ENCODE measurements around the gene KHDRBS2. TPM values are rescaled to one million over a fixed set of nuclear protein-coding genes. Genes with fewer than 3 reads are reported as not detected.
"Not testable (repeated sequence)": the region's sequence is repeated elsewhere in the genome, so short reads cannot be mapped to it uniquely, and the experiment has no call there.

Gene KHDRBS2
- total RNA-seq, 2 experiments from 2014 or later = not detected

DNA sequence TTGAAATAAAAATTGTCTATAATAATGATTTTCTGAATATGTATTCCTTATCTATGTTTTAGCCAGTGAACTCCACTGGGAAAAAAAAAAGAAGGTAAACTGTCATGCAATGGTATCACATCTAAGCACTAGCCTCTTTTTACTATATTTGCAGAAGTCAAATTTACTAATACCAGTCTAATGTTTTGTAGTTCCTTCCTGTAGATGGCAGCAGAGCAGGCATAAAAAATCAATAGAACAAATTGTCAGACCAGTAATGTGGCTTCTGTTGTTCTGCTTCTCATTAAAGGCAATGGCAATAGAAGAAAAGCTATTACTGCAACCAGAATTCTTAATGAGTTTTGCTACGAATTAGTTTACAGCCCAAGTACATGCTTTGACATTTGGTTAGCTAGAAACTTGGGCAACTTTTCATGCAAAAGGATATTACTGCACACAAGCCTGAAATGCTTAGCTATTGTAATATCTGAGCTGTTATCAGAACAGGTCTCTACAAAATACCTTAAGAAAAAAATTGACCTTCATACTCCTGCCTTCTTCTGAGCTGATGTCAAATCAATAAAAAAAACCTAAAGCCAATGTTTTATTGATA lies 476.9 kb downstream of the KHDRBS2 start:
- no peaks in the 10 kb centered on the region for H3K27me3 Mint-ChIP-seq
- no peak for TF ChIP-seq CTCF (IDR thresholded peaks at IDR 0.05)
- no peaks in the 10 kb centered on the region for H3K4me1 Mint-ChIP-seq (ENCODE audit: low read depth)
- H3K9me3 Mint-ChIP-seq = no peaks in the 10 kb centered on the region
- H3K36me3 Mint-ChIP-seq (ENCODE audit: low read depth) = no peaks in the 10 kb centered on the region
- DNase-seq = no peak
- CTCF ChIA-PET = interaction anchor here (1.2 kb wide), 2 partner anchors 31 to 340 kb away, joined by 3 to 4 read pairs; no protein-coding TSS in a partner anchor
- intact Hi-C loops (cut with micrococcal nuclease) = no loop called here
- no peak for ATAC-seq
- H3K27ac Mint-ChIP-seq = no peak overlapping the region
- POLR2A ChIA-PET = no interaction called here
- no peak overlapping the region for H3K4me3 Mint-ChIP-seq

DNA sequence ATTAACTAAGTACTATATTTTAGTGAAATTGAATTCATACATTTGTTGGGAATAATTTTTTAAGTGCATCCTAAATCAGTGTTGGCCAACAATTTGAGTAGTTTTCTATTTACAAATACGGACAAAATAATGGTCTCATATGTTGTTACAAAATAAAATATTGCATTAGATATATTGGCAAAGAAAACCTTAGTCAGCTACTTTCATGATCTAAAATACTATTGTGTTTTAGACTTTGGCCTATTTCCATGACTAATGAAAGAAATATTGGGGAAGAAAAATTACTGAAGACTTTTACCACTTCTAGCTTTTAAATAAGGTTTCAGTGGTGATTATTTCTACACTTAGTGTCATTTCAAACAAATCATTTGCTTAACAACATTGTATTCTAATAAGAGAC lies 498.0 kb downstream of the KHDRBS2 start:
- TF ChIP-seq CTCF (IDR thresholded peaks at IDR 0.05) = no peak
- no peaks in the 10 kb centered on the region for H3K27me3 Mint-ChIP-seq
- no peaks in the 10 kb centered on the region for H3K36me3 Mint-ChIP-seq (ENCODE audit: low read depth)
- no peak for DNase-seq
- no peak overlapping the region for H3K4me3 Mint-ChIP-seq
- ChIA-PET POLR2A (no interaction called here), CTCF (no interaction called here)
- peaks cover 8% of the 10 kb centered on the region for H3K9me3 Mint-ChIP-seq
- H3K4me1 Mint-ChIP-seq (ENCODE audit: low read depth) = no peaks in the 10 kb centered on the region
- ATAC-seq = no peak
- intact Hi-C loops (cut with micrococcal nuclease) = no loop called here
- no peak overlapping the region for H3K27ac Mint-ChIP-seq

DNA sequence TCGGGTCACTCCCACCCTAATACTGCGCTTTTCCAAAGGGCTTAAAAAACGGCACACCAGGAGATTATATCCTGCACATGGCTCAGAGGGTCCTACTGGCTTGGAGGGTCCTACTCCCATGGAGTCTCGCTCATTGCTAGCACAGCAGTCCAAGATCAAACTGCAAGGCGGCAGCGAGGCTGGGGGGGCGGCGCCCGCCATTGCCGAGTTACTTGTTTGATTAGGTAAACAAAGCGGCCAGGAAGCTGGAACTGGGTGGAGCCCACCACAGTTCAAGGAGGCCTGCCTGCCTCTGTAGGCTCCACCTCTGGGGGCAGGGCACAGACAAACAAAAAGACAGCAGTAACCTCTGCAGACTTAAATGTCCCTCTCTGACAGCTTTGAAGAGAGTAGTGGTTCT lies 516.6 kb downstream of the KHDRBS2 start:
- intact Hi-C loops (cut with micrococcal nuclease); CTCF ChIA-PET; H3K27me3 Mint-ChIP-seq; H3K27ac Mint-ChIP-seq; H3K4me1 Mint-ChIP-seq (ENCODE audit: low read depth); POLR2A ChIA-PET; H3K36me3 Mint-ChIP-seq (ENCODE audit: low read depth); ATAC-seq; DNase-seq; H3K4me3 Mint-ChIP-seq: not testable (repeated sequence)
- peaks cover 14% of the 10 kb centered on the region for H3K9me3 Mint-ChIP-seq

DNA sequence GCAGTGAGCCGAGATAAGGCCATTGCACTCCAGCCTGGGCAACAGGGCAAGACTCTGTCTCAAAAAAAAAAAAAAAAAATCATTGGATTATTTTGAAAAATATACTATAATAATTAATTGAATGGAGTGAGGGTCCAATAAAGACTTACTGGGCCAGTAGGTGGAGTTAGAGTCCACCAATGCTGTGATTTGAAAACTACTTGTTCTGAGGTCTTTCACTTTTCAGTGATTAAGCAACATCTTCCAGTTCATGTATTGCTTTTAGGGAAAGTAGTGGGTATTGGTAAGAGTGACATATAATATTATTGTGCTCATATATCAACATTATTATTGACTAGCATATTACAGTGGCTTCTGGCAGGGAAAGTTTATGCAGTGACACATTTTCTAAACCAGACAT lies 530.3 kb downstream of the KHDRBS2 start:
- H3K27me3 Mint-ChIP-seq = no peaks in the 10 kb centered on the region
- no peaks in the 10 kb centered on the region for H3K36me3 Mint-ChIP-seq (ENCODE audit: low read depth)
- no peak for TF ChIP-seq CTCF (IDR thresholded peaks at IDR 0.05)
- H3K4me3 Mint-ChIP-seq = no peak overlapping the region
- CTCF ChIA-PET = no interaction called here
- ATAC-seq (no peak), DNase-seq (no peak)
- peaks cover 15% of the 10 kb centered on the region for H3K9me3 Mint-ChIP-seq
- no peaks in the 10 kb centered on the region for H3K4me1 Mint-ChIP-seq (ENCODE audit: low read depth)
- intact Hi-C loops (cut with micrococcal nuclease) = no loop called here
- H3K27ac Mint-ChIP-seq = no peak overlapping the region
- POLR2A ChIA-PET = no interaction called here

DNA sequence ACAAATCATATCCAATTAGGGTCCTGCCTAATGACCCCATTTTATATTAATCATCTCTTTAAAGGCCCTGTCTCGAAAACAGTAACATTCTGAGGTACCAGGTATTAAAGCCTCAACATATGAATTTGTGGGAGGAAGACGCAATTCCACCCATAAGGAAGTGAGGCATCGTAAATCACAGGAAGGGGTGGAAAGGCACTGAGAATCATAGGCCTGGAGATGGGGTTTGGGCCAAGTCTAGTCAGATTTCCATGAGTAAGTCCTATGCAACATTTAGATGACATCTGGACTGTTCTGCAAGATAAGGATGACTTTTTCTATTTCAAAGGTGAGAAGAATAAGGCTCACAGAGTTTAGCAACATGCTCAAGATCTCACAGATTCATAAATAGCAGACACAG lies 534.0 kb downstream of the KHDRBS2 start:
- no peak for TF ChIP-seq CTCF (IDR thresholded peaks at IDR 0.05)
- H3K27ac Mint-ChIP-seq = no peak overlapping the region
- H3K4me3 Mint-ChIP-seq = no peak overlapping the region
- intact Hi-C loops (cut with micrococcal nuclease) = no loop called here
- no peaks in the 10 kb centered on the region for H3K4me1 Mint-ChIP-seq (ENCODE audit: low read depth)
- H3K36me3 Mint-ChIP-seq (ENCODE audit: low read depth) = no peaks in the 10 kb centered on the region
- DNase-seq = no peak
- CTCF ChIA-PET = no interaction called here
- ATAC-seq = no peak
- POLR2A ChIA-PET = no interaction called here
- H3K27me3 Mint-ChIP-seq = no peaks in the 10 kb centered on the region
- H3K9me3 Mint-ChIP-seq = peaks cover 17% of the 10 kb centered on the region

DNA sequence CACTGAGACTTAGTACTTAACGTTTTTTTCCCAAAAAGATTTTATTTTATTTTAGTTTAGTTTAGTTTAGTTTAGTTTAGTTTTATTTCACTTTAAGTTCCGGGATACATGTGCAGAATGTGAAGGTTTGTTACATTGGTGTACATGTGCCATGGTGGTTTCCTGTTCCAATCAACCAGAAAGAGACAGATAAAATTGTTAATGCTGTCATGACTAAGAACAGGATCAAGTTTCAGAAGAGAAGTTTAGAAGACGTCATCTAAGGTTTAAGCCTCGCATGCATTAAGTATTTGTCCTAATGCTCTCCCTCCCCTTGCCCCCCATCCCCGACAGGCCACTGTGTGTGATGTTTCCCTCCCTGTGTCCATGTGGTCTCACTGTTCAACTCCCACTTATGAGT lies 540.0 kb downstream of the KHDRBS2 start:
- POLR2A ChIA-PET = no interaction called here
- H3K27ac Mint-ChIP-seq = no peak overlapping the region
- H3K9me3 Mint-ChIP-seq = peaks cover 7% of the 10 kb centered on the region
- no peak for TF ChIP-seq CTCF (IDR thresholded peaks at IDR 0.05)
- no peaks in the 10 kb centered on the region for H3K27me3 Mint-ChIP-seq
- intact Hi-C loops (cut with micrococcal nuclease) = no loop called here
- ATAC-seq = no peak
- no peaks in the 10 kb centered on the region for H3K4me1 Mint-ChIP-seq (ENCODE audit: low read depth)
- H3K4me3 Mint-ChIP-seq = no peak overlapping the region
- H3K36me3 Mint-ChIP-seq (ENCODE audit: low read depth) = no peaks in the 10 kb centered on the region
- DNase-seq = no peak
- CTCF ChIA-PET = no interaction called here
